ENCODE data around the gene RGL3.

- TF ChIP-seq POLR2AphosphoS5 (IDR thresholded peaks at IDR 0.05; ENCODE audit: low read depth, low read length) (no peak), CTCF (IDR thresholded peaks at IDR 0.05) (peak; percentile 64)
These were observed 34.6 kb upstream of the RGL3 start for GRCh38 chr19:11453468-11454341.
